Measurements from ENCODE around the gene SLC39A3. TPM values are rescaled to one million over a fixed set of nuclear protein-coding genes. Genes with fewer than 3 reads are reported as not detected.

The SLC39A3 gene
- total and polyA plus RNA-seq, 2 of the 8 experiments (the other 6 are each of a cell fraction or from before 2014, with no cell fraction given) = 33.0 to 52.9 TPM

GRCh38 chr19:2763687-2764086, 23.9 kb upstream of the SLC39A3 start (continued):
- no peak for TF ChIP-seq CHD7 (IDR thresholded peaks at IDR 0.05; ENCODE audit: insufficient replicate concordance, low read length)
- no peak for TF ChIP-seq TAF1 (IDR thresholded peaks at IDR 0.05; ENCODE audit: low read depth, low read length)
- no peak for TF ChIP-seq MAX (IDR thresholded peaks at IDR 0.05)
- no peak for TF ChIP-seq HDAC6 (IDR thresholded peaks at IDR 0.05; ENCODE audit: low read depth, low read length)
- TF ChIP-seq CTCF (IDR thresholded peaks at IDR 0.05; ENCODE audit: control extremely low read depth in 1 of 3, insufficient read depth in 1 of 3, low read depth in 1 of 3, low read length in 3 of 3) = no peak
- TF ChIP-seq CHD1 (IDR thresholded peaks at IDR 0.05; ENCODE audit: low read depth, low read length) = no peak
- no peak for TF ChIP-seq CBX8 (IDR thresholded peaks at IDR 0.05; ENCODE audit: borderline replicate concordance, low read depth, low read length)
- TF ChIP-seq NANOG (IDR thresholded peaks at IDR 0.05; ENCODE audit: insufficient read depth, low read depth, low read length, poor library complexity, severe bottlenecking) = no peak
- no peak for TF ChIP-seq KDM1A (IDR thresholded peaks at IDR 0.05; ENCODE audit: borderline replicate concordance, low read length)

All from H1 (cell line).